Small intestine (tissue), 7 donors: ENCODE results near the gene PAPPA2. TPM values are rescaled to one million over a fixed set of nuclear protein-coding genes. Genes with fewer than 3 reads are reported as not detected.

Source experiments
- DNase-seq, 2 donors: peaks; one replicate each; pipeline versions ENCODE4 v3.0.0 to v3.0.0-alpha.2; 2013
- FAIRE-seq: peaks from 2 replicates; lab custom pipeline; 2012; peaks lifted over from hg19 to GRCh38; lab: Jason Lieb, UNC
- H3K27ac ChIP-seq, 3 donors: one replicate each; pipeline ENCODE4 v1.5.1; 2013; ENCODE audit warnings: low read length in 2 of 3, mild to moderate bottlenecking in 2 of 3, control low read depth in 1 of 3, inconsistent platforms in 1 of 3, low read depth in 1 of 3, moderate library complexity in 1 of 3
- H3K27me3 ChIP-seq, 3 donors: one replicate each; pipeline ENCODE4 v1.6.1; 2013; ENCODE audit warnings: low read length in 3 of 3, inconsistent platforms in 1 of 3; ENCODE audit not compliant: control insufficient read depth in 3 of 3, insufficient read depth in 3 of 3
- H3K36me3 ChIP-seq, 3 donors: one replicate each; pipeline ENCODE4 v1.6.1; 2013; ENCODE audit warnings: low read length in 3 of 3, inconsistent platforms in 1 of 3, low read depth in 1 of 3, mild to moderate bottlenecking in 1 of 3, moderate library complexity in 1 of 3; ENCODE audit not compliant: control insufficient read depth in 3 of 3, insufficient read depth in 2 of 3
- H3K4me1 ChIP-seq, 3 donors: one replicate each; pipeline ENCODE4 v1.6.1; 2013; ENCODE audit warnings: low read length in 2 of 3, inconsistent platforms in 1 of 3, low read depth in 1 of 3, mild to moderate bottlenecking in 1 of 3, moderate library complexity in 1 of 3; ENCODE audit not compliant: control insufficient read depth in 3 of 3, insufficient read depth in 2 of 3
- H3K4me3 ChIP-seq, 3 donors: one replicate each; pipeline ENCODE4 v1.5.1; 2013; ENCODE audit warnings: low read length in 3 of 3, control low read depth in 1 of 3, inconsistent platforms in 1 of 3, low read depth in 1 of 3, mild to moderate bottlenecking in 1 of 3, moderate library complexity in 1 of 3
- H3K9me3 ChIP-seq, 2 donors: one replicate each; pipeline ENCODE4 v1.6.1; 2013; ENCODE audit warnings: low read depth in 1 of 2, low read length in 1 of 2; ENCODE audit not compliant: control insufficient read depth in 2 of 2, insufficient read depth in 1 of 2
- WGBS, 3 donors: extraction: QIAGEN DNeasy Blood & Tissue Kit; methylation state at CpG; one replicate each; pipeline ENCODE4 v1.1.7; 2013; 5-methylcytosine and 5-hydroxymethylcytosine counted together
- polyA plus RNA-seq, 4 donors: library from polyadenylated mRNA; stranded (reverse) in 3 of 4; unstranded in 1 of 4; fragments of 200-250 nt in 3 of 4; fragments of 120-200 nt in 1 of 4; gene quantifications; one replicate each; pipeline versions ENCODE4 v1.2.1 to v1.2.3, GENCODE V29; 2013
- donor health status: healthy with polysubstance abuse.
- donor health status: control.
- donor health status: control.
- donor health status: Bipolar disorder and iron deficiency.
- donor health status: healthy.

Gene PAPPA2
- polyA plus RNA-seq, 4 donors: 0.03 to 0.12 TPM; not detected in 2

DNA sequence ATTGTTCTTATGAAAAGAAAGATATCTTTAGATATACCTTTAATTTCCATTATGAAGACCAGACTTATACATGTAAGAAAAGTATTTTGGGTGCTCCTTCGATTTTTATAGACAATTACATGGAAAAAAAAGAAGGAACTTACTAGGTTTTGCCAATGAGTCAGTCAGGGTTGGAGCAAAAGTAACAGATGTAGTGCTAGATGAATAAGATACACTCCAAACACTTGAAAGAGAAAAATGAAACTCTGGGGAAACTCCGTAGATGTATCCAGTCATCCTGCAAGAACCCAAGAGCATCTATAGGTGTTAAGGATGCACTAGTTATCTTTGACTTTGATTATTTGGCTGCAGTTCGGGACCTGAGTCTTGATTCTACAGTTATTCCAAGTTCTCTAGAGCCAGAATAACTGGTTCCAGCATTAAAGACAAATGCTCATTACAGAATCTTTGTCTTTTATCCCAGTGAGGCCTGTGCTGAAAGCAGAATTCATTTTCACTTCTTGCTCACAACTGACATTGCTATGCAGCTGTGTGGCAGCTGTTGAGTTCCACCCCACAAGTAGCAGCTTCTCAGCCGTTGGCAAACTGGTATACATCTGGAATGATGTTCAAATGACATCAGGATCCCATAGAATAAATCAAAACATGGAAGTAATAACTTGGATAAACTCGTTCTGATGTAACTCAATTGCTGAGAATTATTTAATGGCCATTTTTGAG, 375.5 kb downstream of the PAPPA2 start:
- H3K4me1 ChIP-seq: no peaks in the 10 kb centered on the region
- WGBS, 3 donors: 44 to 59% (median 54%) methylated on average over 5 of the region's 5 CpGs
- no peak for DNase-seq
- no peaks in the 10 kb centered on the region for H3K36me3 ChIP-seq
- no peak for FAIRE-seq
- H3K27me3 ChIP-seq: no peaks in the 10 kb centered on the region
- H3K9me3 ChIP-seq: no peaks in the 10 kb centered on the region
- no peak overlapping the region for H3K4me3 ChIP-seq
- H3K27ac ChIP-seq: no peak overlapping the region

GRCh38 chr1:176839216-176839615, 376.2 kb downstream of the PAPPA2 start:
- H3K36me3 ChIP-seq: no peaks in the 10 kb centered on the region
- H3K27me3 ChIP-seq: no peaks in the 10 kb centered on the region
- H3K4me3 ChIP-seq: no peak overlapping the region
- no peak for DNase-seq
- H3K4me1 ChIP-seq: no peaks in the 10 kb centered on the region
- H3K27ac ChIP-seq: no peak overlapping the region
- WGBS, 3 donors: 86 to 92% (median 87%) methylated on average over 4 of the region's 4 CpGs
- no peak for FAIRE-seq
- no peaks in the 10 kb centered on the region for H3K9me3 ChIP-seq

DNA sequence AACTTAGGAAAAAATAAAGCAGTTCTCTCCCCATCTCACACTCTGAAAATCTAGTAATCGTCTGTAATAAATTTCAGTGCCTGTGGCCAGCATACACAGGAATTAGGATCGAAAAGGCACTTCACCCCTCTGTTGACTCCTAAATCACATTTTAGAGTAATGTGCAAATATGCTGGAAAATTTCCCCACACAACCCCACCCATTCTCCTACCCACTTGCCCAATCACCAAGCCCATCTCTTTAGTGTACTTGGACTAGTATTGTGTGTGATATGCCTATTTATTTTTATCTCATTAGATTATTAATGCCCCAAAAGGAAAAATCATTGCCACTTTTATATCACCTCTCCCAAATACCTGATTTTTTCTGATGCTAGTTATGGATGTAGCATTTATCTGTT, 378.3 kb downstream of the PAPPA2 start:
- H3K27ac ChIP-seq: no peak overlapping the region
- DNase-seq (no peak), FAIRE-seq (no peak)
- no peak overlapping the region for H3K4me3 ChIP-seq
- H3K9me3 ChIP-seq: no peaks in the 10 kb centered on the region
- no peaks in the 10 kb centered on the region for H3K36me3 ChIP-seq
- H3K4me1 ChIP-seq: no peaks in the 10 kb centered on the region
- WGBS, 3 donors: 72 to 85% (median 75%) methylated on average over 2 of the region's 2 CpGs
- H3K27me3 ChIP-seq: no peaks in the 10 kb centered on the region

- WGBS, 3 donors: 28 to 53% (median 52%) methylated on average over 4 of the region's 4 CpGs
- no peaks in the 10 kb centered on the region for H3K9me3 ChIP-seq
- H3K4me1 ChIP-seq: no peaks in the 10 kb centered on the region
- H3K36me3 ChIP-seq: no peaks in the 10 kb centered on the region
- FAIRE-seq (no peak), DNase-seq (peak in 1 of 2 donors; percentile 13)
- no peak overlapping the region for H3K27ac ChIP-seq
- no peak overlapping the region for H3K4me3 ChIP-seq
- no peaks in the 10 kb centered on the region for H3K27me3 ChIP-seq
Measured at GRCh38 chr1:176843352-176844297, 380.6 kb downstream of the PAPPA2 start.

GRCh38 chr1:176847052-176847451, 384.1 kb downstream of the PAPPA2 start:
- no peak overlapping the region for H3K4me3 ChIP-seq
- no peak for DNase-seq
- no peaks in the 10 kb centered on the region for H3K36me3 ChIP-seq
- no peak overlapping the region for H3K27ac ChIP-seq
- H3K9me3 ChIP-seq: no peaks in the 10 kb centered on the region
- FAIRE-seq: no peak
- 41 to 65% (median 65%) methylated on average over 1 of the region's 1 CpG for WGBS, 3 donors
- no peaks in the 10 kb centered on the region for H3K27me3 ChIP-seq
- no peaks in the 10 kb centered on the region for H3K4me1 ChIP-seq

- FAIRE-seq (no peak), DNase-seq (no peak)
- H3K27me3 ChIP-seq: no peaks in the 10 kb centered on the region
- 64 to 96% (median 96%) methylated on average over 3 of the region's 3 CpGs for WGBS, 3 donors
- no peaks in the 10 kb centered on the region for H3K36me3 ChIP-seq
- H3K4me1 ChIP-seq: no peaks in the 10 kb centered on the region
- H3K27ac ChIP-seq: no peak overlapping the region
- H3K9me3 ChIP-seq: no peaks in the 10 kb centered on the region
- no peak overlapping the region for H3K4me3 ChIP-seq
Measured at GRCh38 chr1:176849281-176849680, 386.3 kb downstream of the PAPPA2 start.

GRCh38 chr1:176850871-176851270, 387.9 kb downstream of the PAPPA2 start:
- no peak for FAIRE-seq
- WGBS, 3 donors: 59 to 72% (median 66%) methylated on average over 4 of the region's 4 CpGs
- H3K4me1 ChIP-seq: no peaks in the 10 kb centered on the region

DNA sequence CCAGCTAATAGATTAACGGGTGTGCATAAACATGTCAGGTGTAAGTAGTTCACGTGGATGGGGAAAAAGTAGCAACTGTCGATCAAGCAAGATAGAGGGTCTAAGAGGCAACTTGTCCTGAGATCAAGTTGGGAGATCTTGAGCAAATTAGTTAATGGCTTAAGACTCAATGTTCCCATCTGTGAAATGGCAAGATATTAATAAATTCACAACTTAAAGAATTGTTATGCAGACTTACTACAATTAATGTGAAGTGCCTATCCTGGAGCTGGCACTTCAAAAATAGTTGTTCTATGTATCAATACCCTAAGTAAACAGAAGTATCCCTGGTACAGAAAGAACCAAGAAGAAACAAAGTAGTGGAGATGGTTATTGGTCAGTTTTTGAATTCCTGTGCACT, 389.1 kb downstream of the PAPPA2 start:
- FAIRE-seq (no peak), DNase-seq (no peak)
- Histone ChIP-seq H3K4me3 (no peak overlapping the region), H3K27me3 (no peaks in the 10 kb centered on the region), H3K4me1 (no peaks in the 10 kb centered on the region), H3K36me3 (no peaks in the 10 kb centered on the region), H3K9me3 (no peaks in the 10 kb centered on the region), H3K27ac (no peak overlapping the region)
- 78 to 94% (median 85%) methylated on average over 3 of the region's 3 CpGs for WGBS, 3 donors

More at GRCh38 chr1:176850871-176851270, 387.9 kb downstream of the PAPPA2 start:
- no peak for DNase-seq
- no peak overlapping the region for H3K4me3 ChIP-seq
- no peak overlapping the region for H3K27ac ChIP-seq
- no peaks in the 10 kb centered on the region for H3K36me3 ChIP-seq
- H3K27me3 ChIP-seq: no peaks in the 10 kb centered on the region
- no peaks in the 10 kb centered on the region for H3K9me3 ChIP-seq
